Middle frontal gyrus (tissue), 1 donor: ENCODE measurements around the gene EFCAB10.
"Not testable (repeated sequence)": the region's sequence is repeated elsewhere in the genome, so short reads cannot be mapped to it uniquely, and the experiment has no call there.

Experiments
- DNase-seq: peaks from one replicate; pipeline ENCODE4 v3.0.0-alpha.2; 2015; ENCODE audit warnings: low spot score; ENCODE audit errors: extremely low spot score

The EFCAB10 gene

GRCh38 chr7:105599080-105599479, 17.8 kb upstream of the EFCAB10 start:
- DNase-seq = not testable (repeated sequence)

- DNase-seq = no peak
These were observed 15.6 kb upstream of the EFCAB10 start for GRCh38 chr7:105596866-105597265.

- DNase-seq = no peak
These were observed 12.7 kb upstream of the EFCAB10 start for GRCh38 chr7:105594034-105594433.

GRCh38 chr7:105591522-105591921, 10.2 kb upstream of the EFCAB10 start:
- DNase-seq = no peak

GRCh38 chr7:105590793-105591192, 9.5 kb upstream of the EFCAB10 start:
- no peak for DNase-seq

GRCh38 chr7:105589356-105590077, 8.2 kb upstream of the EFCAB10 start:
- DNase-seq = peak; percentile 76

- no peak for DNase-seq
These were observed 6.8 kb upstream of the EFCAB10 start for GRCh38 chr7:105587909-105588635.

GRCh38 chr7:105585850-105586500, 4.7 kb upstream of the EFCAB10 start:
- no peak for DNase-seq

GRCh38 chr7:105584165-105584564, 2.9 kb upstream of the EFCAB10 start:
- no peak for DNase-seq

GRCh38 chr7:105583061-105583460, 1.8 kb upstream of the EFCAB10 start:
- no peak for DNase-seq

- DNase-seq = no peak
These were observed 1.1 kb downstream of the EFCAB10 start for GRCh38 chr7:105580022-105580740.

- no peak for DNase-seq
These were observed 2.8 kb downstream of the EFCAB10 start for GRCh38 chr7:105578496-105578895.

- no peak for DNase-seq
These were observed 4.0 kb downstream of the EFCAB10 start for GRCh38 chr7:105577251-105577650.

GRCh38 chr7:105571891-105572290, 9.4 kb downstream of the EFCAB10 start:
- no peak for DNase-seq

- no peak for DNase-seq
These were observed 13.5 kb downstream of the EFCAB10 start for GRCh38 chr7:105567821-105568220.

- DNase-seq = no peak
These were observed 14.3 kb downstream of the EFCAB10 start for GRCh38 chr7:105567024-105567423.

- no peak for DNase-seq
These were observed 16.1 kb downstream of the EFCAB10 start for GRCh38 chr7:105565190-105565589.

GRCh38 chr7:105559926-105560325, 21.4 kb downstream of the EFCAB10 start:
- DNase-seq = no peak

- no peak for DNase-seq
These were observed 43.0 kb downstream of the EFCAB10 start for GRCh38 chr7:105538339-105538738.

GRCh38 chr7:105532709-105533460, 48.4 kb downstream of the EFCAB10 start:
- no peak for DNase-seq
